Cerebellar cortex (tissue), 1 donor: ENCODE measurements around the gene RANBP10.

Experiments
- DNase-seq: peaks from one replicate; pipeline ENCODE4 v3.0.0-alpha.2; 2015; ENCODE audit warnings: low spot score

Gene RANBP10

GRCh38 chr16:67741118-67741517, 65.2 kb downstream of the RANBP10 start:
- DNase-seq, result no peak

GRCh38 chr16:67740391-67740790, 66.0 kb downstream of the RANBP10 start:
- no peak for DNase-seq

- no peak for DNase-seq
Measured at GRCh38 chr16:67736858-67737257, 69.5 kb downstream of the RANBP10 start.

- peak; percentile 92 for DNase-seq
Measured at GRCh38 chr16:67734731-67735201, 71.6 kb downstream of the RANBP10 start.

GRCh38 chr16:67733734-67734470, 72.5 kb downstream of the RANBP10 start:
- peak; percentile 69 for DNase-seq

GRCh38 chr16:67731753-67732095, 74.6 kb downstream of the RANBP10 start:
- no peak for DNase-seq

GRCh38 chr16:67731071-67731752, 75.1 kb downstream of the RANBP10 start:
- peak; percentile 97 for DNase-seq

GRCh38 chr16:67730326-67730725, 76.0 kb downstream of the RANBP10 start:
- no peak for DNase-seq

- no peak for DNase-seq
Measured at GRCh38 chr16:67729636-67730248, 76.6 kb downstream of the RANBP10 start.

GRCh38 chr16:67727521-67728485, 78.6 kb downstream of the RANBP10 start:
- DNase-seq, result peak; percentile 71

GRCh38 chr16:67726106-67727034, 80.0 kb downstream of the RANBP10 start:
- no peak for DNase-seq

GRCh38 chr16:67723911-67724305, 82.5 kb downstream of the RANBP10 start:
- DNase-seq, result no peak

GRCh38 chr16:67723151-67723910, 83.0 kb downstream of the RANBP10 start:
- DNase-seq, result no peak

- DNase-seq, result no peak
Measured at GRCh38 chr16:67720236-67720635, 86.1 kb downstream of the RANBP10 start.

GRCh38 chr16:67719778-67720144, 86.6 kb downstream of the RANBP10 start:
- DNase-seq, result peak; percentile 77

- DNase-seq, result peak; percentile 96
Measured at GRCh38 chr16:67719048-67719777, 87.1 kb downstream of the RANBP10 start, which contains the start of gene GFOD2. GFOD2 (minus strand) TSS chr16:67719316; CDS start chr16:67685715, 33,601 bp downstream.

GRCh38 chr16:67718668-67719047, 87.7 kb downstream of the RANBP10 start:
- DNase-seq, result no peak

GRCh38 chr16:67716097-67716496, 90.3 kb downstream of the RANBP10 start:
- DNase-seq, result no peak

GRCh38 chr16:67714522-67714921, 91.8 kb downstream of the RANBP10 start:
- DNase-seq, result no peak
